ENCODE data around the gene RNF207. TPM values are rescaled to one million over a fixed set of nuclear protein-coding genes. Genes with fewer than 3 reads are reported as not detected.

RNF207 gene
- total and polyA plus RNA-seq, 2 experiments from 2014 or later, result 29.3 to 30.9 TPM

DNA sequence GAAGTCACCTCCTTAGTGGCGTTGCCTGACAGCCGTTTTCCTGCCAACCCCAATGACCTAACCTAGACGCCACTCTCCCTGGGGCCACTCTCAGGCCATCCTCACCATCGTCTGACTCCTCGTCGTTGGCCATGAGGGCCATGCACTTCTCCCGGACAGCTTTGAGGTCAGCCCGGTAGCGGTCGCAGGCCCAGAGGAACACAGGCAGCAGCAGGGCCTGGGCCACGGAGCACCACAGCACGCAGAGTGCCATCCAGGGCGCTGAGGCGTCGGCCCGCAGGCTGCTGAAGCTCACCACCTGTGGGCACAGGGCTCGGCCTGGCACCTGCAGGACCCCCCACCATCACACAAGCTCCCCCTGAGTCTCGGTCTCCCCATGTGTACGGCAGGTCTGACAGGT lies 45.3 kb downstream of the RNF207 start:
- DNase-seq (ENCODE audit: low spot score), result no peak
- no peaks in the 10 kb centered on the region for H3K36me3 ChIP-seq (replicated peaks; ENCODE audit: insufficient read depth, low read depth)
- H3K4me1 ChIP-seq (ENCODE audit: insufficient read depth), result peaks cover 6% of the 10 kb centered on the region
- no peak overlapping the region for H3K27ac ChIP-seq
- no peaks in the 10 kb centered on the region for H4K20me1 ChIP-seq (ENCODE audit: insufficient read depth, poor library complexity, severe bottlenecking)
- no peak overlapping the region for H3K4me2 ChIP-seq
- H3K27me3 ChIP-seq, result peaks cover 51% of the 10 kb centered on the region
- no peaks in the 10 kb centered on the region for H3K9me2 ChIP-seq (replicated peaks; ENCODE audit: insufficient read depth)
- no peaks in the 10 kb centered on the region for H3K79me2 ChIP-seq
- no peaks in the 10 kb centered on the region for H3K9me3 ChIP-seq (ENCODE audit: low read depth)
- TF ChIP-seq EZH2phosphoT487 (IDR thresholded peaks at IDR 0.05; ENCODE audit: low read depth, severe bottlenecking, unreplicated experiment) (no peak), EZH2 (IDR thresholded peaks at IDR 0.05; ENCODE audit: borderline replicate concordance) (no peak)
- TF ChIP-seq, protein P1, sequence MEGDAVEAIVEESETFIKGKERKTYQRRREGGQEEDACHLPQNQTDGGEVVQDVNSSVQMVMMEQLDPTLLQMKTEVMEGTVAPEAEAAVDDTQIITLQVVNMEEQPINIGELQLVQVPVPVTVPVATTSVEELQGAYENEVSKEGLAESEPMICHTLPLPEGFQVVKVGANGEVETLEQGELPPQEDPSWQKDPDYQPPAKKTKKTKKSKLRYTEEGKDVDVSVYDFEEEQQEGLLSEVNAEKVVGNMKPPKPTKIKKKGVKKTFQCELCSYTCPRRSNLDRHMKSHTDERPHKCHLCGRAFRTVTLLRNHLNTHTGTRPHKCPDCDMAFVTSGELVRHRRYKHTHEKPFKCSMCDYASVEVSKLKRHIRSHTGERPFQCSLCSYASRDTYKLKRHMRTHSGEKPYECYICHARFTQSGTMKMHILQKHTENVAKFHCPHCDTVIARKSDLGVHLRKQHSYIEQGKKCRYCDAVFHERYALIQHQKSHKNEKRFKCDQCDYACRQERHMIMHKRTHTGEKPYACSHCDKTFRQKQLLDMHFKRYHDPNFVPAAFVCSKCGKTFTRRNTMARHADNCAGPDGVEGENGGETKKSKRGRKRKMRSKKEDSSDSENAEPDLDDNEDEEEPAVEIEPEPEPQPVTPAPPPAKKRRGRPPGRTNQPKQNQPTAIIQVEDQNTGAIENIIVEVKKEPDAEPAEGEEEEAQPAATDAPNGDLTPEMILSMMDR (IDR thresholded peaks at IDR 0.05; ENCODE audit: poor library complexity), result no peak
- no peak overlapping the region for H2AFZ ChIP-seq
- WGBS (ENCODE audit: low lambda C conversion rate, missing lambda C conversion rate), result 90% methylated on average over 19 of the region's 19 CpGs
- no peak overlapping the region for H3K4me3 ChIP-seq

DNA sequence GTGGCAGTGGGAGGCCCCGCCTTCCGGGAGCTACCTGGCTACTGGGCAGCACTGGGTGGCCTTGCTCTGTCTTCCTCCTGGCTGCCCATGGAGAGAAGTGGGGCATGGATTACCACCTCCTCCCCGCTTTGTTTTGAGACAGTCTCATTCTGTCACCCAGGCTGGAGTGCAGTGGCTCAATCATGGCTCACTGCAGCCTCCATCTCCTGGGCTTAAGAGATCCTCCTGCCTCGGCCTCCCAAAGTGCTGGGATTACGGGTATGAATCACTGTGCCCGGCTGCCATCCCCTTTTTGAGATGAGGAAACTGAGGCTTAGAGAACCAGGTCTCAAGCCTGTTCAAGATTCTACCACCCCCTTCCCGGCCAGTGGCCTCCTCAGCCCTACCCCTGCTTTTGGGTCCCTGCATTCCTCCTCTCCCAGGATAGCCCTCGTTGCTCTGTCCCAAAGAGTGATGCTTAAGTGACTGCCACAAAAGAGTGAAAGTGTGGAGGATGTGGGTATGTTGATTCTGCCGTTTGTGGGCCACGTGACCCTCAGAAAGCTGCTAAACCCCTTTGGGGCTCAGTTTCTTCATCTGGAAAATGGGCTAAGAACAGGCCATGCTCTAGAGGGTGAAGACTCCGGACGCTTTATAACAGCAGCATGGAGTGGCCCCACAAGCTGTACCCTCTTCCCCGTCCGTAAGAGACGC lies 45.9 kb downstream of the RNF207 start:
- H3K27me3 ChIP-seq, result peaks cover 45% of the 10 kb centered on the region
- H3K9me2 ChIP-seq (replicated peaks; ENCODE audit: insufficient read depth), result no peaks in the 10 kb centered on the region
- H3K27ac ChIP-seq, result no peak overlapping the region
- DNase-seq (ENCODE audit: low spot score), result no peak
- H3K79me2 ChIP-seq, result no peaks in the 10 kb centered on the region
- no peak overlapping the region for H2AFZ ChIP-seq
- peaks cover 6% of the 10 kb centered on the region for H3K4me1 ChIP-seq (ENCODE audit: insufficient read depth)
- no peak for TF ChIP-seq EZH2phosphoT487 (IDR thresholded peaks at IDR 0.05; ENCODE audit: low read depth, severe bottlenecking, unreplicated experiment)
- TF ChIP-seq, protein P1 (IDR thresholded peaks at IDR 0.05; ENCODE audit: poor library complexity), result no peak
- no peak for TF ChIP-seq EZH2 (IDR thresholded peaks at IDR 0.05; ENCODE audit: borderline replicate concordance)
- no peaks in the 10 kb centered on the region for H3K36me3 ChIP-seq (replicated peaks; ENCODE audit: insufficient read depth, low read depth)
- H3K9me3 ChIP-seq (ENCODE audit: low read depth), result no peaks in the 10 kb centered on the region
- no peaks in the 10 kb centered on the region for H4K20me1 ChIP-seq (ENCODE audit: insufficient read depth, poor library complexity, severe bottlenecking)
- WGBS (ENCODE audit: low lambda C conversion rate, missing lambda C conversion rate), result 81% methylated on average over 15 of the region's 15 CpGs
- H3K4me3 ChIP-seq, result no peak overlapping the region
- no peak overlapping the region for H3K4me2 ChIP-seq

DNA sequence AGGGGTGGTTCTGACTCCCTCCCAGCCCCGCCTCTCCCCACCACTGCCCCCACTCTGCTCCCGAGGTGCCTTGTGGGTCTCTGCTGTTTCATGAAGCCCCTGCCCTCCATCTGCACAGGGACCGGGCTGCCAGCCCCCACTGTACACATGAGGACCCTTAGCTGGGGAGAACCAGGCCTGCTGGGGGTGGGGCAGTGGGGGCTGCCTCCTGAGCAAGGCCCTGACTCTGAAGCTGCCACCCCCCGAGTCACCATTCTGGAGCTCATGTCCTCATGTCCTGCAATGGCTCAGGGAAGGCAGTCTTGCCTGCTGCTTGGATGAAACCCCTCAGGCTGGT lies 46.4 kb downstream of the RNF207 start:
- no peaks in the 10 kb centered on the region for H3K9me3 ChIP-seq (ENCODE audit: low read depth)
- TF ChIP-seq, protein P1 (IDR thresholded peaks at IDR 0.05; ENCODE audit: poor library complexity), result no peak
- no peak for TF ChIP-seq EZH2 (IDR thresholded peaks at IDR 0.05; ENCODE audit: borderline replicate concordance)
- TF ChIP-seq EZH2phosphoT487 (IDR thresholded peaks at IDR 0.05; ENCODE audit: low read depth, severe bottlenecking, unreplicated experiment), result no peak
- WGBS (ENCODE audit: low lambda C conversion rate, missing lambda C conversion rate), result 88% methylated on average over 1 of the region's 4 CpGs
- no peaks in the 10 kb centered on the region for H4K20me1 ChIP-seq (ENCODE audit: insufficient read depth, poor library complexity, severe bottlenecking)
- H2AFZ ChIP-seq, result no peak overlapping the region
- H3K79me2 ChIP-seq, result no peaks in the 10 kb centered on the region
- no peaks in the 10 kb centered on the region for H3K9me2 ChIP-seq (replicated peaks; ENCODE audit: insufficient read depth)
- H3K4me3 ChIP-seq, result no peak overlapping the region
- no peak overlapping the region for H3K27ac ChIP-seq
- H3K4me2 ChIP-seq, result no peak overlapping the region
- H3K4me1 ChIP-seq (ENCODE audit: insufficient read depth), result peaks cover 6% of the 10 kb centered on the region
- H3K27me3 ChIP-seq, result peaks cover 40% of the 10 kb centered on the region
- H3K36me3 ChIP-seq (replicated peaks; ENCODE audit: insufficient read depth, low read depth), result no peaks in the 10 kb centered on the region
- no peak for DNase-seq (ENCODE audit: low spot score)
